Skin of body (tissue), 2 donors: ENCODE measurements around the gene NTSR1. TPM values are rescaled to one million over a fixed set of nuclear protein-coding genes. Genes with fewer than 3 reads are reported as not detected.

ENCODE experiments used
- DNase-seq: peaks from one replicate; lab custom pipeline; 2025; lab: John Stamatoyannopoulos, UW
- total RNA-seq: library from RNA; depleted of rRNA; stranded (reverse); fragments of >200 nt; gene quantifications from one replicate; pipeline ENCODE4 v1.2.3, GENCODE V29; 2014

The NTSR1 gene
- total RNA-seq, 1 donor from 2014 or later = 0.10 TPM

DNA sequence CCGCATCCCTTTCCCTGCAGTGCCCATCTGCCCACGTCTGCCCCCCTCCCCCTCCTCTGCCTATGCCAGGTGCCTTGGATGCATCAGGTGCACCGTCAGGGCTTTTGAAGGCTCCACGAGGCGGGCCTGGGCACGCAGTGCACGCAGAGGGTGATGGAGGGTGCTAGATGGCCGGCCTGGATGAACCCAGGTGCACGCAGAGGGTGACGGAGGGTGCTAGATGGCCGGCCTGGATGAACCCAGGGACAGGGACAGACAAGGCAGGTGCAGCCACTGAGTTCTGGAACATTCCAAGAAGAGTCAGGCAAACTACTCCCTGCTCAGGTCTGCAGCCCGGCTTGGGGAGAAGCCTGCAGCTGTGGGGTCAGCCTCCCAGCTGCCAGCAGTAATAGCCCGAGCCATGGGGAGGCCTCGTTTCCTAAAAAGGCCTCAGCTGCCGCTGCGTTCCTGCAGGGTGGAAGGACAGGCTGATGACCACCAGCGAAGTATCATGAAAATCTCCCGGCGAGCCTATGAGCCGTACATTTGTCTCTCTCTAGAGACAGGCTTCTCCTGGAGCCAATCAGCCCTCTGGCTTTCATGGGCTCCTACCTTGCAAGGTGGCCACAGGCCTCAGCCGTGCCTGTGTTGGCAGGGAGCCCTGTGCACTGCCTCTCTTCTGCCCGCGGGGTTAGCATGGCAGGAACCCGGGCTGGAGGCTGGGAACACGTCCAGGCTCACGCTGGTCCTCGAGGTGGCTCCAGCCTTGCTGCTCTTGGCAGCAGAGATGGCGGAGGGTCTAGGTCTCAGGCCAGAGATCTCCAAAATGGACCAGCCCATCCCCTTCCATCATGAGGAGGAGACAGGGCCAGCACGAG, 29.6 kb downstream of the NTSR1 start:
- DNase-seq = no peak

- no peak for DNase-seq
Measured at GRCh38 chr20:62739067-62739466, 30.4 kb downstream of the NTSR1 start.

DNA sequence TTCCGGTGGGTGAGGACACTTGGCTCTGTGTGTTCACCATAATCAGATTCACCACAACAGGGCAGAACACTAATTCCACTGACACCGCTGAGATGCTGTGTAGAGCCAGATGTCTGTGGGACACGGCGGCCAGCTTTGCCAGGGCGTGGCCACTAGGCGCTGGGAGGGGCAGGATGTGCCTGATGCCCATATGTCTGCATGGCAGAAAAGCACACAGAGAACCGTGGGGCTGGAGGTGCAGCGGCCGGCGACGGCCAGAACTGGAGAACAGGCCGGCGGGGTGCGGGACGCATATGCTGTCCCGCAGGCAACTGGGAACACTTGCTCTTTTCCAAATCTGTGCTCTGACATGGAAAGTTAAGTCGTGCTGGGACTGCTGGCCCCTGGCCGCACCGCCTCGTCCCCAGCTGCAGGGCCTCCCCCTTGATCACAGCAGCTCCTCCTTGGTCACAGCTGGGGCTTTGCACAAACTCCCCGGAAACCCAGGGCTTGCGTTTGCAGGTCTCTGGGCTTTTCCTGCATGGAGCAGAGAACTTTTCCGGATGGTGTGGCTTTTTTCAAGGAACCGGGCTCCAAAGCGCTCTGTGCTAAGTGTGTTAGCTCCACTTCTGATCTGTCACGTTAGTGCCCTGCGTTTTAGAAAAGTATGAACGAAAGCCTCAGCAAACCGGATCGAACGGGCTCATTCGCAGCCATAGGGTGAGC, 31.1 kb downstream of the NTSR1 start:
- DNase-seq = peak; percentile 29

DNA sequence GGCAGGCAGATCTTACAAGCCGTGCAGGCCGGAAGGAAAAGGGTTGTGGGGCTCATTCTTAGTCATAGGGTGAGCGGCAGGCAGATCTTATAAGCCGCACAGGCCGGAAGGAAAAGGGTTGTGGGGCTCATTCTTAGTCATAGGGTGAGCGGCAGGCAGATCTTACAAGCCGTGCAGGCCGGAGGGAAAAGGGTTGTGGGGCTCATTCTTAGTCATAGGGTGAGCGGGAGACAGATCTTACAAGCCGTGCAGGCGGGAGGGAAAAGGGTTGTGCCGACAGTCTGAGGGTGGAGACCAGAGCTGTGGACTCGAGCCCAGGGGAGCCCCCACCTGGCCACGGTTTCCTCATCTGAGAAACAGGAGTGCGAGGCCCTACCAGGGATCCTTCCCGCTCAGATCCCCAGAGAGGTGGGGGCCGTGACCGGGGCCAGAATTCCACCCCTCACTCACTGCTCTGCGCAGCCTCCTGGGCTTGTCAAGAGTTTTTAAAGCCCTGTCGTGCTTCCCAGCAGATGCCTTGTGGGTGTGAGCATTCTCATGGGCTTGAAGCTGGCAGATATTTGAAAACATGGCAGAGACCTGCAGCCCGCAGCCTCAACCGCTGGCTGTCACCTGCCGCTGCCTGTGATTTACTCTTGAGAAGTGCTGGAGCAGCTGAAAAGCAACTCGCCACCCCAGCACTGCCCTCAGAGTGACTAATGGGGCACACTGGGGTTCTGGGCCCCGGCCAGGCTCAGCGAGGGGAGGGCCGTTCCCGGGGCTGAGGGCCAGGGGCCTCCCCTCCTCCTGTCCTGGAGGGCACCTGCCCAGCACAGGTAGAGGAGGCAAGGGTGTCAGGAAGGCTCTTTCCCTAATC, 31.9 kb downstream of the NTSR1 start:
- no peak for DNase-seq

GRCh38 chr20:62741191-62741691, 32.6 kb downstream of the NTSR1 start:
- no peak for DNase-seq

GRCh38 chr20:62741701-62742491, 33.3 kb downstream of the NTSR1 start:
- DNase-seq = no peak

DNA sequence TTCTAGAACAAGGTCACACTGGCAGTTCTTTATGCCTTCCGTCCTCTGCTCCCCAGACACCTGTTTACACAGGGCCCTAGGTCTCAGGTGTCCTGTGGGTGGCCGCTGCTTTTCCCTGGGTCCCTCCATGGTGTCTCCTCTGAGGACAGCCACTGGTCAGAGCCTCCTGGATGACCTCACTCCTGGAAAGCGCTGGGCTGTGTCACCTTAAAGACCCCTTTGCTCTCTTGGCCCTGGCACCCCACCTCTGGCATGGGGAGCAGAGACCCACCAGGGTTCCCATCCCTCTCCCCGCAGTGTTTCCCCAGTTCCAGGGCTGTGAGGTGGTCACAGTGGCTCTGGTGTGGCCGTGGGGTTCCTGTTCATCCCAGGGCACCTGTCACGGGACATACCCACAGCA, 33.9 kb downstream of the NTSR1 start:
- no peak for DNase-seq

GRCh38 chr20:62742979-62743776, 34.5 kb downstream of the NTSR1 start:
- no peak for DNase-seq

GRCh38 chr20:62743777-62744317, 35.2 kb downstream of the NTSR1 start:
- no peak for DNase-seq

DNA sequence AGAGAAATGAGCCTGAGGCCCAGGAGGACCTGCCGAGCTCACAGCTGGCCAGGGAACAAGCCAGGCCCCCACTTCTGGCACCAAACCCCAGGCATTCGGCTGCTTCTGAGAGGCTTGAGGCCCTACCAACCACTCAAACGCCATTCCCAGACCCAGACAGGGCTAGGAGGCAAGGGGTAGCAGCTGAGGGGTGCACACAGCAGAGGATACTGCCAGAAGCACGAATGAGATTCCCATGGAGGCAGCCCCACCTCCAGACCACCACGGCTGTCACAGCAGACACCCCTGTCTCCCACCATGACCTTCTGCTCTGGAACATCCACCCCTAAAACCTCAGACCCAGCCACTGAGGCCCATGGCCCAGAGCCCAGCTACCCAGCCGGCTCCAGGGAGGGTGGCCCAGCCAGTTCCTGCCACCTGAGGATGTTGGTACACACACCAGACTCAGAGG, 36.1 kb downstream of the NTSR1 start:
- DNase-seq = no peak

- DNase-seq = no peak
Measured at GRCh38 chr20:62745279-62745951, 36.8 kb downstream of the NTSR1 start.

- no peak for DNase-seq
Measured at GRCh38 chr20:62745952-62746288, 37.3 kb downstream of the NTSR1 start.

DNA sequence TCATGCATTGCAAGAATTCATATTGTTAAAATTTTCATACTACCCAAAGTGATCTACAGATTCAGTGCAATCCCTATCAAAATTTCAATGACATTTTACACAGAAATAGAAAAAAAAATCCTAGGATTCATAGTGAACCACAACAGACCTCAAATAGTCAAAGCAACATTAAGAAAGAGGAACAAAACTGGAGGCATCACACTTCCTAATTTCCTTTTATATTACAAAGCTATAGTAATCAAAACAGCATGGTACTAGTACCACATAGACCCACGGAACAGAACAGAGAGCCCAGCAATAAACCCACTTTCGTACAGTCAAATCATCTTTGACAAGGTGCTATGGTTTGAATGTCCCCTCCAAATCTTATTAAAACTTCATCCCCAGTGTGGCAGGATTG, 39.7 kb downstream of the NTSR1 start:
- DNase-seq = no peak

- DNase-seq = no peak
Measured at GRCh38 chr20:62749851-62750445, 41.3 kb downstream of the NTSR1 start.

GRCh38 chr20:62751551-62752150, 43.0 kb downstream of the NTSR1 start:
- no peak for DNase-seq

DNA sequence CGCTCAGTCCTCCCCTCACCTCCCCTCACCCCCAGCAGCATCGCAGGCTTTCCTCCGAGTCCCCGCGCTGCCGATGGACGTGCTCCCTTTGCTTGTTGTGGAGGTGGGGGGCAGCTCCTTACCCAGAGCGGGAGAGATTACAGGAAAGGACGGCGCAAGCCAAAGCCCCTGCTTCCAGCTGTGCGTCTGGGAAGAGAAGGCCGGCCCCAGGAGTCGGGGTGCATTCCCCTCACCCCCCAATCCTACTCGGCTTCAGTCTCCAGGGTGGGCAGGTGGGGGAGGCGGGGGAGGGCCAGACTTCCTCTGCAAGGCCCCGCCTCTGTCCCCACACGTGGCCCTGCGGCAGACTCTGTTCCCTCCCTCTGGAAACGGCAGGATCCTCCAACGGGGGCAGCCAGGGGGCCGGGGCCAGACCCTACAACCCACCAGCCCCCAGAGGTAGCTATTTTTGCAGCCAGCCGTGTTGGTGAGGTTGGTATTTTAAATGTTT, 43.6 kb downstream of the NTSR1 start:
- DNase-seq = no peak

DNA sequence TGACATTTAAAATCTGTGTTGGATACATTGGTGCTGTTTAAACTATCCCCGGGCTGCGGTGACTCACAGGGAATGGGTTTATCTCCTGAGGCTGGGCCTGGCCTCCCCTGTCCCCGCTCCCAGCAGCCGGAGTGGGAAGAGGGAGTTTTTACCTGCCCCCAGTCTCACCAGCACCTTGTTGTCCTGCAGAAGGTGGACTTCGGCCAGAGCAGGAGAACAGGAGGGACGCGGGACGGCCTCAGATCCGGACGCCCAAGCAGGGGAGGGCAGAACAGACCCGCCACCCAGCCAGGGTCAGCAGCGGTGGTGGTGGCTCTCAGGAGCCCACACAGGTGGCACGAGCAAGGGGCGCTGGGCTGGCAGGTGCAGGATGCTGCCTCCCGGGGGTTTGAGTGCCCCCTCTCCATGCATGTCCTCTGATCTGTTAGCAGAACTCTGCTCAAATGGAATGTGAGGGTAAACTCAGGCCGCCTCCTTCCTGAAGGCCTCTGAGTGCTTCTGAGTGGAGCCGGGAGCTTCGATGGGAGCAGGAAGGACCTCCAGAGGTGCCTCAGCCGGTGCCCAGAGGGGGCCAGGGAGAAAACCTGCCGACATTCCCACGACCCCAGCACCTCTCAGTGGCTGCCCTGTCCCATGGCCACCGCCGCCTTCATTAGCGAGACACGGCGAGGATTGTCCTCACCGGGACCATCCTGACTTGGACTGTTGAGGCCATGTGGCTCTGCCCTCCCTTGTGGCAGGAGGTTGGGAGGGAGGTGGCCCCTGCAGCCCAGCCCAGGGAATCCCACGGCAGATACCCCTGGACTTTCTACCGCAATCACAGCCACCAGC, 44.2 kb downstream of the NTSR1 start:
- DNase-seq = no peak
